ENCODE measurements around the gene MSLN.
A peak's percentile ranks its signal among the peaks of the same experiment; 100 is the strongest.
"Not testable (repeated sequence)": the region's sequence is repeated elsewhere in the genome, so short reads cannot be mapped to it uniquely, and the experiment has no call there.

MSLN gene

DNA sequence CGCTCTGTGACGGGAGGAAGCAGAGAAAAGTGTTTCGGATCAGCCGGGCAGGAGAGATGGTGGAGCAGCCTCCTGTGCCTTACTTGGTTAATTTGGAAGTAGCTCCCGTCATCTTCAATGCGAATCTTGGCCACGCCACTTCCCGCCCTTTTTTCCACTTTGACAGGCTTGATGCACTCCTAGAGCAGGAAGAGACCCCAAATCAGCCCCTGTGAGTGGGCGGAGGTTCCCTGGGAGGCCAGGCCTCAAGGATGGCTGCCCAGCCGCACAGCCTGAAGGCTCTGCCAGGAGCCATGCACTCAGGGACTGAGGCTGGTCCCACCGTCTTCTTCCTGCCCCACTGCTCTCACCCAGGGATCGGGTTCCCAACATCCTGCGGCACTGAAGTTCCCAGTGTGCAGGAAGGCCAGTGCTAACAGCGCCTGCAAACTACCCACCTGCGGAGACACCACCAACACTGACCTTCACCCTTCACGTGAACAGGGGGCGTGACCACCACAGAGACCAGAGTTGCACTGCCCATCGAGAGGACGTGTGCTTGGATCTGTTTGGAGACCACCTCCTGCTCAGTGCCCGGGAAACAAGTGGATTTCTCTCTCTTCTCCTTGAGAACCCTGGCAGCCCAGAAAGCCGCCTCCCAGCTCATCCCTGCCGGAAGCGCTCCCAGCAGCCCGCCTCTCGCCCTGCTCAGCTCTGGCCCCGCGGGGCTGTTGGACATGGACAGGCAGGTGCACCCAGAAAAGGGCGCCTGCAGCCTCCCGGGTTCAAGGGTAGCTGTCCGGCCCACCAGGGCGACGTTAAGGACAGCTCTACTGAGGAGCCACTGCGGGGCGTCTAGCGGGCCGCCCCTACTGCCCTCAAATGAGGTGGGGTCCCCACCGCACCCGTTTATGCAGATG lies 20.7 kb upstream of the MSLN start:
- no peak for DNase-seq
- Histone ChIP-seq H3K4me1 (peaks cover 4 to 16% (median 16%) of the 10 kb centered on the region in 4 donors), H3K27ac (peak overlapping the region; percentile 65 to 69), H3K4me3 (peak overlapping the region; percentile 71 to 88), H3K9me3 (no peaks in the 10 kb centered on the region), H3K27me3 (peaks cover 0 to 22% of the 10 kb centered on the region in 2 donors), H3K36me3 (peaks cover 19 to 43% (median 31%) of the 10 kb centered on the region in 3 donors)
- TF ChIP-seq, protein P1, sequence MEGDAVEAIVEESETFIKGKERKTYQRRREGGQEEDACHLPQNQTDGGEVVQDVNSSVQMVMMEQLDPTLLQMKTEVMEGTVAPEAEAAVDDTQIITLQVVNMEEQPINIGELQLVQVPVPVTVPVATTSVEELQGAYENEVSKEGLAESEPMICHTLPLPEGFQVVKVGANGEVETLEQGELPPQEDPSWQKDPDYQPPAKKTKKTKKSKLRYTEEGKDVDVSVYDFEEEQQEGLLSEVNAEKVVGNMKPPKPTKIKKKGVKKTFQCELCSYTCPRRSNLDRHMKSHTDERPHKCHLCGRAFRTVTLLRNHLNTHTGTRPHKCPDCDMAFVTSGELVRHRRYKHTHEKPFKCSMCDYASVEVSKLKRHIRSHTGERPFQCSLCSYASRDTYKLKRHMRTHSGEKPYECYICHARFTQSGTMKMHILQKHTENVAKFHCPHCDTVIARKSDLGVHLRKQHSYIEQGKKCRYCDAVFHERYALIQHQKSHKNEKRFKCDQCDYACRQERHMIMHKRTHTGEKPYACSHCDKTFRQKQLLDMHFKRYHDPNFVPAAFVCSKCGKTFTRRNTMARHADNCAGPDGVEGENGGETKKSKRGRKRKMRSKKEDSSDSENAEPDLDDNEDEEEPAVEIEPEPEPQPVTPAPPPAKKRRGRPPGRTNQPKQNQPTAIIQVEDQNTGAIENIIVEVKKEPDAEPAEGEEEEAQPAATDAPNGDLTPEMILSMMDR (IDR thresholded peaks at IDR 0.05): no peak
- intact Hi-C loops (cut with DNase I; ENCODE audit: low total_unique reads): loop anchor here (2.0 to 10.0 kb wide), 2 partner anchors 25 to 1485 kb away; partner anchors contain the start of genes E4F1 and METRN

DNA sequence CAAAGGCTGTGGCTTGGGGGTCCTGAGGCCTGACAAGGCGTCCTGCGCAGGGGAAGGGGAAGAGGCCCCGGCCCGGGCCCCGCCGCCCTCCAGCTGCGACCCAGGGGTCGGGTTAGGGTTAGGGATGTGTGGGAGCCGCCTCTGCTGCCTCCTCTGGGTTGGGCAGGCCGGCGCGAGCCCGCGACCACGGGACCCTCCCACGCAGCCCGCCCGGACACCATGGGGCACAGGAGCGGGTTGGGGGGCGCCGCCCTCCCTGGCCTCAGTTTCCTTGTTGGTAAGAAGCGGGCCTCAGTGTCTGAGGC lies 20.1 kb upstream of the MSLN start:
- peaks cover 19 to 37% (median 25%) of the 10 kb centered on the region in 3 donors for H3K36me3 ChIP-seq
- TF ChIP-seq, protein P1 (IDR thresholded peaks at IDR 0.05): no peak
- DNase-seq: no peak
- no peaks in the 10 kb centered on the region for H3K9me3 ChIP-seq
- H3K27me3 ChIP-seq: peaks cover 0 to 22% of the 10 kb centered on the region in 2 donors
- peak overlapping the region; percentile 65 to 69 for H3K27ac ChIP-seq
- intact Hi-C loops (cut with DNase I; ENCODE audit: low total_unique reads): loop anchor here (2.0 kb wide), 1 partner anchor 26 kb away; the partner anchor contains the start of gene METRN
- peak overlapping the region; percentile 71 to 88 for H3K4me3 ChIP-seq
- H3K4me1 ChIP-seq: peaks cover 4 to 16% (median 16%) of the 10 kb centered on the region in 4 donors

DNA sequence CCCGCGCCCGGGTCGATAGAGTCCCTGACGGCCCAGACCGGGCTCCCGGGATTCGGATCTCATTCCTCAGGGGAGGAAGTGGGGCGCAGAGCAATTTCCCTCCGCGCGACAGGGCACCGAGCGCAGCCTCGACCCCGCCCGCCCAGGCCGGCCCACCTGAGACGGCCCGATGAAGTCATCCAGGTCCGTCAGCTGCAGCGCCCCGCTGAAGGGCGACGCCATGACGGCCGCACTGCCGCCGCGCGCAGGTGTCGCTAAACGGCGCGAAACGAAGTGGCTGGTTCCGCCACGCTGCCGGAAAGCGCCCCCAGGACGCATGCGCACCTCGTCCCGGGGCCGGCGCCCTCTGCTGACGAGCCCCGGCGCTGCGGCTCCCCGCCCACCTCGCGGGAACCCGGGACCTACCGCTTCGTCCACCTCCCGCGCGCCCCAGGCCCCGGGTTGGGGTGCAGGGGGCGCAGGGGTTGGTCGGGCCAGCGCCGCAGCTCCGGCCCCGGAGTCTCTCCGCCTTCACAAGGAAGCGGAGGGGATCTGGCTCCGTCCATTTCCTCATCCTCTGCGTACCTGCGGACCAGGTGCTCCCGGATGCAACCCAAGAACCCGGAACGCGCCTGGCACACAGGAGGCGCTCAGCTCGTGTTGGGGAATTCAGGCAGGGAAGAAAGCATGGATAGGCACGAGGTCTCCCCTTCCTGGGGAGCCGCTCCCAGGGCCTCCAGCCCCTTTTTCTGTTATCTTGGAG lies 19.6 kb upstream of the MSLN start, which contains the start of gene CIAO3:
CIAO3 (minus strand) TSS at position 234 of the 742 bp plus-strand sequence; CDS start at position 222, 12 bp downstream.
- Histone ChIP-seq H3K27ac (peak within 1 kb of the TSS; percentile 65 to 69), H3K9me3 (no peaks in the 10 kb centered on the region), H3K4me3 (peak within 1 kb of the TSS; percentile 71 to 88), H3K27me3 (peaks cover 0 to 22% of the 10 kb centered on the region in 2 donors), H3K4me1 (peaks cover 4 to 16% (median 16%) of the 10 kb centered on the region in 4 donors), H3K36me3 (peaks cover 14 to 31% (median 21%) of the 10 kb centered on the region in 3 donors)
- intact Hi-C loops (cut with DNase I; ENCODE audit: low total_unique reads): loop anchor here (2.0 kb wide), 1 partner anchor 26 kb away; the partner anchor contains the start of gene METRN
- peak; percentile 78 to 92 for DNase-seq
- TF ChIP-seq, protein P1 (IDR thresholded peaks at IDR 0.05): peak; percentile 93 to 95

DNA sequence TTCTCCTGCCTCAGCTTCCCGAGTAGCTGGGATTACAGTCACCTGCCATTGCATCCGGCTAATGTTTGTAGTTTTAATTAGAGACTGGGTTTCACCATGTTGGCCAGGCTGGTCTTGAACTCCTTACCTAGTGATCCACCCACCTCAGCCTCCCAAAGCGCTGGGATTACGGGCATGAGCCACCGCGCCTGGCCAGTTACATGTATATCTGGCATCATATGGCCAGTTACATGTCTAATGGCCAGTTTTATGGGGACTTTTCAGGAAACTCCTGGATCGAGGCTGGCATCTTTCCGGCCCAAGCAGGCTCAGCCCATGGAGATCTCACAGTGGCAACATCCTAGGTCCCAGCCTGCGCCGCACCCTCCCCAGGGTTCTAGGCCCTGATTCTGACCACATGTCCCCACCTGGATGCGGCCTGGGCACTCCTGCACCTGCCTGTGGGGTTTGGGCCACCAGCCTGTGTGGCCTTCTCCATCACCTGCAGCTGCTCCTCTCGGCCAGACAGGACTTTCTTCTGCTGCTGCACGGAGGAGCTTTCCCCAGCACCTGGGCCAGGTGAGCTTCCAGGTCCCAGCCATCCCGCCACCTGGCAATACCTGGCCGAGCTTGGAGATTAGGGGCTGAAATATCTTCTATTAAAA lies 18.4 kb upstream of the MSLN start:
- intact Hi-C loops (cut with DNase I; ENCODE audit: low total_unique reads): loop anchor here (2.0 kb wide), 1 partner anchor 27 kb away; the partner anchor contains the start of gene METRN
- Histone ChIP-seq H3K36me3 (peaks cover 4 to 20% (median 10%) of the 10 kb centered on the region in 3 donors), H3K27me3 (peaks cover 0 to 22% of the 10 kb centered on the region in 2 donors), H3K27ac (no peak overlapping the region), H3K4me3 (no peak overlapping the region), H3K9me3 (no peaks in the 10 kb centered on the region), H3K4me1 (peaks cover 4 to 16% (median 16%) of the 10 kb centered on the region in 4 donors)
- TF ChIP-seq, protein P1 (IDR thresholded peaks at IDR 0.05): no peak
- DNase-seq: no peak

DNA sequence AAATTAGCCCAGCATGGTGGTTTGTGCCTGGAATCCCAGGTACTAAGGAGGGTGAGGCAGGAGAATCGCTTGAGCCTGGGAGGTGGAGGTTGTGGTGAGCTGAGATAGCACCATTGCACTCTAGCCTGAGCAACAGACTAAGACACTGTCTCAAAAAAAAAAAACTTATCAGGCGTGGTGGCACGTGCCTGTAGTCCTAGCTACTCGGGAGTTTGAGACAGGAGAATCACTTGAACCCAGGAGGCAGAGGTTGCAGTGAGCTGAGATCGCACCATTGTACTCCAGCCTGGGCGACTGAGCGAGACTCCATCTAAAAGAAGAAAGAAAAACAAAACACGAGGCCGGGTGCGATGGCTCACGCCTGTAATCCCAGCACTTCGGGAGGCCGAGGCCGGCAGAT lies 17.6 kb upstream of the MSLN start:
- H3K27ac ChIP-seq; intact Hi-C loops (cut with DNase I; ENCODE audit: low total_unique reads); DNase-seq; H3K4me3 ChIP-seq; H3K9me3 ChIP-seq: not testable (repeated sequence)
- Histone ChIP-seq H3K36me3 (peaks cover 0 to 12% (median 2%) of the 10 kb centered on the region in 3 donors), H3K4me1 (peaks cover 4 to 16% (median 16%) of the 10 kb centered on the region in 4 donors), H3K27me3 (peaks cover 0 to 22% of the 10 kb centered on the region in 2 donors)

Measured in tibial artery (tissue), 4 donors.